GM10266 (cell line): Measurements from ENCODE around the gene KRT73.

Source experiments
- DNase-seq: peaks from one replicate; pipeline ENCODE4 v3.0.0; 2012; ENCODE audit errors: extremely low spot score
- TF ChIP-seq, protein P1 (sequence below): IDR thresholded peaks from 2 replicates; pipeline ENCODE4 v1.5.1; 2012; ENCODE audit warnings: mild to moderate bottlenecking, low read depth; ENCODE audit not compliant: control insufficient read depth, insufficient read depth; ENCODE audit errors: missing control alignments

The KRT73 gene

DNA sequence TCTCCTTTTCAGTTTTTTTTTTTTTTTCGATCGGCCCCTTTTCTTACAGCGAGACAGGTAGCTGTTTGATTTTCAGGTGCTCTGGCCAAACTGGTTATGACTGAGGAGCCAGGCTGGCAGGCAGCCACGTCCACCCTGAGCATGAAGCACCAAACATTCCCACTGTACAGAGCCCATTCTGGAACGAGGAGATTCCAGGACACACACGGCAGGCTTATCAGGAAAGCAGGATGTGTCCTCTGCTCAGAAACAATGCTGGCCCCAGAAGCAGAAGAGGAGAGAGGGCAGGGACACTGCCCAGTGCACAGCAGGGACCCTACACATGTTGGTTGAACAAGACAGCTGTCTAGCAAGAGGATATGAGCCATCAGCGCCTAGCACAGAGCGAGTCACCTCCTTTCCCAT lies 37.4 kb upstream of the KRT73 start:
- TF ChIP-seq, protein P1, sequence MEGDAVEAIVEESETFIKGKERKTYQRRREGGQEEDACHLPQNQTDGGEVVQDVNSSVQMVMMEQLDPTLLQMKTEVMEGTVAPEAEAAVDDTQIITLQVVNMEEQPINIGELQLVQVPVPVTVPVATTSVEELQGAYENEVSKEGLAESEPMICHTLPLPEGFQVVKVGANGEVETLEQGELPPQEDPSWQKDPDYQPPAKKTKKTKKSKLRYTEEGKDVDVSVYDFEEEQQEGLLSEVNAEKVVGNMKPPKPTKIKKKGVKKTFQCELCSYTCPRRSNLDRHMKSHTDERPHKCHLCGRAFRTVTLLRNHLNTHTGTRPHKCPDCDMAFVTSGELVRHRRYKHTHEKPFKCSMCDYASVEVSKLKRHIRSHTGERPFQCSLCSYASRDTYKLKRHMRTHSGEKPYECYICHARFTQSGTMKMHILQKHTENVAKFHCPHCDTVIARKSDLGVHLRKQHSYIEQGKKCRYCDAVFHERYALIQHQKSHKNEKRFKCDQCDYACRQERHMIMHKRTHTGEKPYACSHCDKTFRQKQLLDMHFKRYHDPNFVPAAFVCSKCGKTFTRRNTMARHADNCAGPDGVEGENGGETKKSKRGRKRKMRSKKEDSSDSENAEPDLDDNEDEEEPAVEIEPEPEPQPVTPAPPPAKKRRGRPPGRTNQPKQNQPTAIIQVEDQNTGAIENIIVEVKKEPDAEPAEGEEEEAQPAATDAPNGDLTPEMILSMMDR, result no peak
- DNase-seq, result no peak

DNA sequence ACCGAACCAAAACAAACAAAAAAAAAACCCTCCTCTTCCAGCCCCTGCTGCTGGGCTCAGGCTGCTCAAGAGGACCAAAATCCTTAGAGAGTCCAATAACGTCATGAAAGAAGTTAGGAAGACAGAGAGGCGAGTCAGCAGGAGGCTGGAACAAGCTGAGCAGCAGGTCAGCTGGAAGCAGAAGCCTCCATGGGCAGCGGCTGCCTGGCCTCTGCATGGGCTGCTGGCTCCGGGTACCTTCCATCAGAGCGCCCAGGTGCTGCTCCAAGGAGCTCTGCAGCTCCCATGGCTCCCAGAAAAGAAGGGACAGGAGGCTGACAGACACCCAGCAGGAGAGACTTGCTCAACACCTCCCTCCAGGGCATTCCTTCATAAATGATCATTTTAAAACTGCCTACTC lies 36.9 kb upstream of the KRT73 start:
- DNase-seq, result no peak
- TF ChIP-seq, protein P1, result no peak

- TF ChIP-seq, protein P1, result no peak
- DNase-seq, result no peak
These were observed 33.4 kb upstream of the KRT73 start, which contains the start of gene KRT2 for GRCh38 chr12:52651726-52652261. TSS of gene KRT2 (minus strand) at chr12:52652211. CDS start at chr12:52652142, 69 bp downstream.

DNA sequence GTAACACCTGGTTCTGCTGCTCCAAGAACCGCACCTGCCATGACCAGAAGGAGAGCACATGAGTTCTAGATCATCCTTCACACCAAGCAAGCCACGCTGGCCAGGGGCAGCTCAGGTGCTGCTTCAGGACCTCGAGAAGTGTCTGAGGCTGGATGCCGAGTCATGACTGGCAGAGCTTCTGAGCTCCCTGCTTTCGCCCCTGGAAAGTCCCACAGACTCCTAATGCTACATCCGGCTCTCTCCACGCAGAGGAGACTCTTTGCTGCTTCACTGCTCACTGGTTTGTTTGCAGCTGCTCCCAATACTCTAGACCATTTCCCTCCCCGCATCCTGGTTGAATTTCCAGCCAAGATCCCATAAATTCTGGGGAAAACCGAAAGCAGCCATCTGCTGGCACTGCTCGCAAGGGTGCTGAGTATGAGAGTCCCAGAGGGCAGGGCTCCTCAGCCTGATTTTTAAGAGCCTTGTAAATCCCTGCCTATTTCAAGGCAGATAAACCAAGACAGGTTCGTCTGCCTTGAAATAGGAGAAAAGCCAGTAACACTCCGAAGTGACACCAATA lies 32.2 kb upstream of the KRT73 start:
- TF ChIP-seq, protein P1, result no peak
- no peak for DNase-seq

DNA sequence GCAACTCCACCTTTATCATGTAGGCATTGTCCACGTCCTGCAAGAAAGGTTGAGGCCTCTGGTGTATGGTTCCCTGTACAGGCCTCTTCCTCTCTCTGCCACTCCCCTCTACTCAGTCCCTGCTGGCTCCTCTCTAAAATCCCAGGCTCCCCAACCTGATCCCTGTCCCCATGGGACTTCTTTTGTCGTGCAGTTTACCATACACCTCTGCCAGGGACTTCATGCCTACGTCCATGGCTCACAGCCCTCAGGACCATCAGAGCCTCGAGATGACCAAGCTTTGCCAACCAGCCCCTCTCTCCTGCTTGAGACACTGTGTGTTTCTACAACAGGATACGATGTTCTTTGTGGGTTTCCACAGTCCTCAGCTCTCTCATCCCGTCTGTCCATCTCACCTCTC lies 30.7 kb upstream of the KRT73 start:
- no peak for DNase-seq
- TF ChIP-seq, protein P1, result no peak

GRCh38 chr12:52648012-52648550 lies 29.7 kb upstream of the KRT73 start:
- DNase-seq, result no peak
- TF ChIP-seq, protein P1, result no peak

DNA sequence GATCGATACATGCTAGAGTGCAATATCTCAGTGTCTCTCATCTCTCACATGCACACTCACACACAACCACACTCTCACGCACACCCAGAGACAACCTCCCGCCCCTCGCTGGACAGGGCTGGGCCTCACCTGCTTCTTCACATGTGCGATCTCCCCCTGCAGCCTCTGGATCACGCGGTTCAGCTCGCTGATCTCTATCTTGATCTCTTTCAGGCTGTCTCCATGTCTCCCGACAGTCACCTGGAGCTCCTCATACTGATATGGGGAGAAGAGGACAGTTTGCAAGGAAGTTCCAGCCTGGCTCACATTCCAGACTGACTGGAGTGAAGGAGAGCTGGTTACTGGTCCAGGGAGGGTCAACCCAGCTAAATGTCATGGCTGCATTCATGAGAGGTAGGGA lies 29.2 kb upstream of the KRT73 start:
- no peak for DNase-seq
- TF ChIP-seq, protein P1, result no peak
